HT-29 (cell line): Measurements from ENCODE around the gene ARL15. TPM values are rescaled to one million over a fixed set of nuclear protein-coding genes. Genes with fewer than 3 reads are reported as not detected.

Source experiments
- DNase-seq: peaks from one replicate; pipeline ENCODE4 v3.0.0-alpha.2; 2015; ENCODE audit warnings: low spot score
- total RNA-seq: library from RNA; depleted of rRNA; stranded (reverse); fragments of >200 nt; shearing (Covaris generic); gene quantifications from 2 replicates; pipeline ENCODE4 v1.2.3, GENCODE V29; 2014

Gene ARL15
- total RNA-seq, 1 experiment from 2014 or later = 27.9 TPM

DNA sequence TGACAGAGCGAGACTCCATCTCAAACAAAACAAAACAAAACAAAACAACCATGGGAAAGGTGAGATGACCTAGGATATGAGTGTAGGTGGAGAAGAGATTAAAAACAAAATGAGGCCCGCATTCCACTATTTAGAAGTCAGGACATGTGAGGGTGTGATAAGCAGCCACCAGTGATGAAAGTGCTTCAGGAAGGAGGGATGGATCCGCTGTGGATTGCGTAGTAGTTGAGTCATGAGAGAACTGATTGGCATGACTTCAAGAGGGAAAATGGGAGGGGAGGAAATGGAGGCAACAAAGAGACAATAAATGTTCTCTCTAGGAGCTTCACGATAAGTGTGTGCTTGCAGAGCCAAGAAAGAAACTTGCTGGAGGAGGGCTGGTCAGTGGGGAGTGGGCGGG is 367.6 kb downstream of the ARL15 start:
- no peak for DNase-seq

DNA sequence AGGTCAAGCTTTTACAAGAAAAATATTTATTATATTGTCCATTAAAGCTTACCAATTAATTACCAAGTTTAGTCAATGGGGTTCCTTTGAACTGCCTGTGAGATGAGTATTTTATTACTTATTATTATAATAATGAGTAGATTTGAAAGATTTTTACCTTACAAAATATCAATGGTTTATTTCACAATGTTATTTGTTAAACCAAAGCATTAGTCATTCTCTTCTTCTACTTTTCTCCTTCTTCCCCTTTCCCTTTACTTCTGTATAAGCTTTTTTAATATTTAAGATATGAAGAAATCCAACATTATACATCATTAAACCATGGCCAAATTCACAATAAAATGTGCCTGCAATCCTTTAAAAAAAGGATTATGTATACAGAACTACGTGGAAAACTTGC is 369.5 kb downstream of the ARL15 start:
- DNase-seq = no peak

DNA sequence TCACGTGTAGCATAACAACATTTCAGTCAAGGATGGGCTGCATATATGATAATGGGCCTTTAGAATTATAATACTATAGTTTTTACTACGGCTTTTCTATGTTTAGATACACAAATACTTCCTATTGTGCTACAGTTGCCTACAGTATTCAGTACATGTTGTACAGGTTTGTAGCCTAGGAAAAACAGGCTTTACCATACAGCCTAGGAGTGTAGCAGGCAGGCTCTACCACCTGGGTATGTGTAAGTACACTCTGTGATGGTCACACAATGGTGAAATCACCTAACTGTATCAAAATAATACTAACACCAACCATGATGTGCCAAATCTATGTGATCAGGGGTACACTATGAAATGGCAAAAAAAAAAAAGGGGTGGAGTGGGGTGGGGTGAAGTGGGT is 372.9 kb downstream of the ARL15 start:
- no peak for DNase-seq

DNA sequence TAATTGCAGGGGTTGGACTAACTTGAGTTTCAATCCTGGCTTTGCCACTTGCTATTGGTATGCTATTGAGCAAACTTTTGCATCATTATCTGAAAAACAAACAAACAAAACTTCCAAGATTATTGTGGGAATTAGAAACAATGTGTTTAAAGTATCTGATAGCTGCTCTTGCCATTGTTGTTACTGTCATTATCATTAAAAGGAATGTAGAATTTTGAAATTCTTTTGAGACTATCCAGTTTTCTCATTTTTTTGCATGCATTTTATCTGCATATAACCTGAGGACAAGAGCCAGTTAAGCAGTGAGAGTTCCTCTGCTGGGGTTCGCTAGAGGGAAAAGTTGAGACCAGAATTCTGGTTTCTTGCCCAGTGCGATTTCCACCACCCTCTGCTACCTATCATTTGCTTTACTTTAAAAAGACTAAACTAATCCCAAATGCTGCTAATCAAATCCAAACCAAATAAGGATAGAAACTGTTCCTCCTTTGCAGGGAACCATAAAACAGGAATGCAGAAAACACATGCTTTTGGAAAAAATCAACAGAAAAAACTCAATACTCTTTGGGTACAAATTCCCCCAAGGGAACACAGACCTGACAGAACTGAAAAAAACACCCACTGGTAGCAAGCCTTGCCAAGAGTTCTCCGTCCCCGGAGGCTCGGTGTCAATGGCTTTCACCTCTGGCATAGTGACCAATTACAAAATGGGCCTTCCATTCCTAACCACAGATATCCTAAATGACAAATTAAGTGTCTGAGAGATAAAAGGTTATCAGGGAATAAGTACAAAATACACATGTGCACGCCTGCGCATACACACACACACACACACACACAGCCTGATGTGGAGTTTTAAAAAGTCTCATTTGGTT is 373.7 kb downstream of the ARL15 start:
- DNase-seq = no peak

DNA sequence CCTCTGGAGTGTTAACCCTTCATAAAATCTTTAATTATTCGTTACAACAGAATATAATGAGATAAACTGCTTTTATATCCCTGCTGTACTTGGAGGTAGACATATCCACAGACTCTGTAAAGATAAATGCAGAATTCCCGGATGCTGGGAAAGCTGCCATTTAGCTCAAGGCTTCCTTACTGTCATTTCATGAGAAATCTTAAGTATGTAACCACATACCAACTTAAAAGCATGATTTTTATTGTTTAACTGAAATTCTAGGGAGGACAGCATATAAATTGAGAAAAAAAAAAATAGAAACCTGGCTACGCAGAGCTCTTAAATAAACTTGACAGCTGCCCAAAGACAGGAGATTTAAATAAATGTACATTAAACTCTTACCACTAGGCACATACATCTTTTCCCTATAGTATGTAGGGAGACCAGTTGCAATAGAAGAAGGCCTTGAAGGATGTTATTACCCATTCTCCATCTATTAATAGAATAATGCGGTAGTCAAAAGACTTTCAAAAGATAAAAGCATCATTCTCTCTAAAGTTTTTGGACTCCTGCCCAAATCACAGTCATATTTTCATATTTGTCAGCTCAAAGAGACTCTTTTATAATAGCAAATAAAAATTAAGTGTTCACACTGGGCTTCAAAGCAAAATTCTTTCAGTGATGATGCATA is 376.1 kb downstream of the ARL15 start:
- DNase-seq = no peak

DNA sequence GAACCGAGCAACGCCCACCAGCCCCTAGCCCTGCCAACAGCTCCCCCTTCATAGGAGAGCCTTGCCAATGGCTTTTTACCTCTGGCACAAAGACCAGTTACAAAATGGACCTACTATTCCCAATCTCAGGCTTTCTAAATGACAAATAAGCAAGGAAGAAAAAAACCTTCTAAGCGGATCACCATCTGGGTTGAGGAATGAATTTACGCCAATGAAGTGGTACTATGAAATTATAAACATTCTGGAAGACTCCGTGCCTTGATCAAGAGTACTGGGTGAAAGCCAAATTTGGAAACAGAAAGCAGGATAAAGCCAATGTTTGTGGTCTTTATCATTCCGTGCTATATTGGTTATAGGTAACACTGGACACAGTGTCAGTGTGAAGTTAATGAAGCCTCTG is 378.0 kb downstream of the ARL15 start:
- no peak for DNase-seq

DNA sequence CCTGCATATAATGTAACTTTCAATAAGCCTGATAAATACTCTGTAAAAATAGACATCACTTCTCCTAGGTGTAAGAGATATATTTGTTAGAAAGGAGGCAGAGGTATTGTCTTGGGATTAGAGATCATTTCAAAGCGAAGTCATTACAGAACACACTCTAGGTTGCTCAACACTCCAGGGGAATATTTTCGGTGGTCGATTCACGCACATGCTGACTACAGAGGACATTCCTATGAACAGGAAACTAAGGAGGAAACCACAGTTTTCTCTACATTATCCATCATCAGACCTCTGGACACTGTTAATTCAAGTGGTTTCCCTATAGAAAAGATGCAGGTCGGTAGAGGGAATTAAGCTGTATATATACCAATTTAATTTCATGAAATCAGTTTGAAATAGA is 379.9 kb downstream of the ARL15 start:
- no peak for DNase-seq

DNA sequence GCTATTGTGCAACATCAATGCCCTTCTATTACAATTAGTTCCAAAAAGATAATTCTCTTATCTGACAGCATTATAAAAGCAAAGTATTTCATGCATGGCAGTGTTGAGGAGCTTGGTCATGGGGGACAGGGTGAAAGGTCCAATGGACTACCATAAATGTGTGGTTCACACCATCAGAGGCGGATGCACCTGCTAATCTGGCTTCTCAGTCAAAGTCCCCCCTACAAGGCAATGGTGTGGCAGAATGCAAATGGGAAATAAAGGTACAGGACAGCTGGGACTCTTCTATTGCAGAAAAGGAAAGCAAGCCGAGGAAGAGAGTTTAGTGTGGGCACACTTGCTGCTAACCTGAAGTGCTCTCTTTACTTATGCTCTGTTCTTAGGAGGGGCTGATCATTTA is 380.8 kb downstream of the ARL15 start:
- no peak for DNase-seq

DNA sequence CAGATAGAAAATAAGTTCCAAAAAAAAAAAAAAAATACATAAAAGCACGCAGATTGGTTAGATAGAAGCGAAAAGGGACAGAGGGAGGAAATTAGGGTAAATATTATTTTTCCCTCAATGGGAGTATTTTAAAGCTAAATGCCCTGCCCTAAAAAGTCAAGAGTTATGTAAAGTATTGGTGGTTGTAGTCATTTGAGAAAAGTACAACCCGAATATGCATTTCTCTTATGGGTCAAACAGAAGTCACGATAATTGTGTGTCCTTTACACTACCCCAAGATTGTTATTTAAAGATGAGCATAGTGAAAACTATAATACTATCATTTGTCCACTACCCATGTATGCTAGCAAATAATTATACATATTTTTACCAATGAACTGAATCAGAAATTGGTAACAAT is 381.2 kb downstream of the ARL15 start:
- DNase-seq = no peak

DNA sequence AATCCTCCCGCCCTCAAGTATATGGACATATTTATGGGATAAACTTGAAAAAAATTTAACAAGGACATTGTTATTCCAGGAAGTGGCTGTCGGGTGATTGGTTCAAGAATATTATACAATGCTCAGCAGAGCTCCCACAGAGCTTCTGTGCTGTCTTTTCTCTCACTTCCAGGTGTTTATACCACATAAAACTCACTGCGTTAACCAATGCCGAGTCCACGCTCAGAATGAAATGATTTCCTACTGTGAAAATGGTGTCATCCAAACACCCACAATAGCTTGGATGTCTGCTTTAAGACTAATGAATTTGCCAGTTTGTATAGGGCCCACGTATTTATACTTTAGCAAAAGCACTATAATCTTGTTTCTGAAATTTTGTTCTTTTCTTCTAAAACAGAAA is 381.7 kb downstream of the ARL15 start:
- no peak for DNase-seq

DNA sequence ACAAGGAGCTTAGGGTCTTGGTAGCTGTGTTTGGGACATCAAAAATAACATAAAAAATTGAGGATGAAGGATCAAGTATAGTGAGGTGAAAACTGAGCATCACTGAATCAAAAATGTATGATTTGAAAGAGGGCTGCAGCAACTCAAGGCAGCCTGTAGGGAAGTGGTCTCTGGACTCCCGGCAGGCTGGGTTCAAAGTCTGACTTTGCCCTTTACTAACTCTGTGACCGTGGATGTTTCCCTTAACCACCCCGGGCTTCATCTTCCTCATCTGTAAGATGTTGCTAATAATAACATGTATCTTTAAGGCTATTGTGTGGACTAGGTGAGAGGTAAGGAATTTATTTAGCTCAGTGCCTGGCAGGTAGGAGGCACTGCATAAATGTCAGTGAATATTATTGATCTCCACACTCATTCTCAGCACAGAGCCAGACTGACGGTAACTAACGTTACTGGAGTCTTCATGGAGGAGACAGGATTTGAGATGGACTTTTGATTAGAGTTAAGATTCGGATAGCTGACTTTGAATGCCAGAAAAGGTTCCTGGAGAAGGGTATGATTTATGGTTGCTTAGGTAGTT is 382.6 kb downstream of the ARL15 start:
- DNase-seq = no peak

DNA sequence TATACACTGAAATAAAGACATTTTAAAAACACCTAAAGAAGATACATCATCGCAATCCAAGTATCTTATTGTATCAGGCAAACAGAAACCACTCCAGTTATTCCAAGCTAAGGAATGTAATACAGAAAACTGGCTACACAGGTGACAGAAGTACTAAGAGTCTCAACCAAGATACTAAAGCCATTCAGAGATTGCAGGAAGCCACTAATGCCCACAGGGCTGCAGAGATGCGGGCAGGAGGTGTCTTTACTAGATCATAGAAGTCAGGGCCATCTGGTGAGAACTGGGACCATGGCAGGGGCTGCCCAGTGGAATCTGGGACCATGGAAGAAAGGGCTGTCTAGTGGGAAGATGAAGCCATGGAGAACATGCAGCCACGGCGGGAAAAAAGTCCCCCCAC is 384.3 kb downstream of the ARL15 start:
- no peak for DNase-seq

DNA sequence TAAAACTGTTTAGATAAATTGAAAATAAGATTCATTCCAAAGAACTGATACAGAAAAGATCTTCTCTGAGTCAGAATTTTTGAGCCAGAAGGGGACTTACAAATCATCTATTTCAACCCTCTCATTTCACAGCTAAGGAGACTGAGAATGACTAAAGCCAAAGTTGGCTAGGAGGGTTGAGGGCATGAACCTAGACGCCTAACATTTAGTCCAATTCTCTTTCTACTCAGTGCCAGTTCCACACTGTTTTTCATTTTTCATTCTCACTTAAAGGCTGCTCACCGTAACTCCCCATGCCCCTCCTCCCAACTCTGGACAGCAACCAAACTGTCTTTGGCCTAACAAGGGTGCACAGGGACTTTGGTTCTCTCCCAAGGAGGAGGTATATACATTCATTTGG is 386.0 kb downstream of the ARL15 start:
- no peak for DNase-seq

DNA sequence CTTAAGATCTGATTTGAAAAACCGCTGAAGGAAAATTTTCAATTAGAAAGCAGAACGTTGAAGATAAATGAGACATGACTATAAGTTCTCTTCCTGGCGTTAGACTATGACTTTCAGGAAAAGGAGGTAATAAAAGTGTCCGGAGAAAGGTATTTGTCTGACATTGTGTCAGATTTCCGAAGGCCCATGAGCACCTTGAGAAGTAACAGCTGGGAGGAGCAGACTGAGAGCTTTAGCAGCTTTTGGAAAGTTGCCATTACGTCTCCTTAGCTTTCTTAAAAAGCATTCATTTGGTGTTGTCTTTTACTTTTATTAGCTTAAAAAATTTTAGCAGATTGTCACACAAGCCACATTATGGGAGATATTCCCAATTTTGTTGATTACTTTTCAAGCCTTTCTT is 386.4 kb downstream of the ARL15 start:
- no peak for DNase-seq

DNA sequence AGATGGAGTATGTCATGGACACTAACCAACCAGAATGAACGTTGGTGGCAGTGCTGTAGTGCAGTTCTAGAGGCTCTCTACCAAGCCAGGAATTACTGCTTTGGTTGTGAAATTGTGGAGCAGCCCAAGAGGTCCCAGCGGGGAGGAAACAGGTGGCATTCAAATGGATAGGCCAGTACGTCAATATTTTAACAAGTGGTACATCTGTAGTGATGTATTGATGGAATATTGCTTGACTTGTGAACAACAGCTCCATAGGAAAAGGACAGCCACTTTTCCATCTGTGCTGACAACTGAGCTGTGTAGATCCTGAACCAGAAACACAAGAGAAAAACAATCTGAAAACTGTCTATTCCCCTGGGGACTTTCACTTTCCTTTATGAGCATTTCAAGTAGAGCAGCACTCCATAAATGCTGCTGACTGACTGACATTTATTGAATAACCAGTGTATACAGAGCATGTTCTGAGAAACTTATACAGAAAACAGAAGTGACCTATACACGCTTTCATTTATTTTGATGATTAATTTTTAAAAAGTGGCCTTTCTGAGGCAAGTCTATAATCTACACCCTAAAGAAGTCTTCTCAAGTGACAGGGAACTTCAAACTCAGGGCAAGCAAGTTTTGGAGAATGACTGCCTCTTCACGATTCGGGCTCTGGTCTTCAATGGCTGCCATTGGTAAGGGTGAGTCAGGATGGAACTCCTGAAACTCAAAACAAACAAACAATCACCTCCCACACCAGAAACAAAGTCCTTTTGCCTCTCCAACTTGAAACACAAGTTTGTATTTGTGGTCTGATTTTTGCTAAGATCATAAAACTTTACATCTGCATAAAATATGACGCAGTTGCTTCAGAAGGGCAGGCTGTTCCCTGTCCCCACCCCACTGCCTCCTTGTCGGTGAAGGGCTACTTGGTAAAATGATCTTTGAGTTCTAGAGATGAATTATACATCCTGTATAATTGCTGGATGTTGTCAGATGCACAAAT is 387.6 kb downstream of the ARL15 start:
- no peak for DNase-seq

DNA sequence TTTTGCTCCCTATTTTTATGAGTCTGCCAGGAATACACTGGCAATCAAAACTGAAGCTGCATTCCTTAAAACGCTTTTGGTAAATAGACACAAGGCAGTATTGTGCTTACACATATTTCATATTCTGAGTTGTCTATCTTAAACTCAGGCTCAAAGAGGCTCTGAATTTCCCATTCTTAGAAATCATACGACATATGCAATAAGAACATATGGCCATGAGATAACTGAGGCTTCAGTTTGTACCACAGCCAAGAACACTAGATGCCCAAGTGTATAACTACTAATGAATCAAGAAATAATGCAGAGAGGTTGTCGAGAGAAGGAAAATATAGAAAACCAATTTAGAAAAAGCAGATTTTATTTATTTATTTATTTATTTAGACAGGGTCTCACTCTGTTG is 392.5 kb downstream of the ARL15 start:
- no peak for DNase-seq

DNA sequence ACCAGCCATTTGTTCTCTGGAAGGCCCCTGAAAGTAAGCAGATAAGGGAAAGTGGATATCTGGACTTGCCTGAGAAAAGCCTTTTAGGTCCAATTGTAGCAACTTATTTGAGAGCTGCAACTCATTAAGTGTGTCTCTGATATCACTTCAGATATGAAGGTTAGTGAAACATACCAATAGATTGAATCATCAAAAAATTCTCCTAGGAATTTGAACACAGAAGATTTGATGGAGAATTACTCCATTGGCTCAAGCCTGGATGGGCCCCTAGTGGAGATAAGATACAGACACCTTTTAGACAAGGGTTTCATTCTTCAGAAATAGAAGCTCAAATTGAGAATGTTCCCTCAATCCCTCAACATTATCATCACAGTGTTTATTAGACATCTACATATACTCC is 393.3 kb downstream of the ARL15 start:
- no peak for DNase-seq

DNA sequence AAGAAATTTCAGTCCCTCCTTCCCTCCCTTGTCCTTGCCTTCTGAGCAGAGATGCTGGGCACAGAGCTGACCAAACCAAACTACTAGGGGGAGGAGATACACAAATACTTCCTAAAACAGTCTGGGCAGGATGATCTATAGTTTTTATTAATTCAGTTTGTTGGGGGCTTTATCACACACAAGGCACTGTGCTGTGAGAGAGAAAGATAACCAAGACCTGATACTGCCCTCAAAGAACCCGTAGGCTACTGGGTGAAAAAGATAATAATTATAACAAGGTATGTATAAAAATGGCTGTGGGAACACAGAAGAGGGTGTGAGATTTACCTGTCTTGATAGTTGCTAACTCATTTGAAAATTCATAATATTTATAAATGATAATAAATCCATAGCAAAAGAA is 395.3 kb downstream of the ARL15 start:
- no peak for DNase-seq

DNA sequence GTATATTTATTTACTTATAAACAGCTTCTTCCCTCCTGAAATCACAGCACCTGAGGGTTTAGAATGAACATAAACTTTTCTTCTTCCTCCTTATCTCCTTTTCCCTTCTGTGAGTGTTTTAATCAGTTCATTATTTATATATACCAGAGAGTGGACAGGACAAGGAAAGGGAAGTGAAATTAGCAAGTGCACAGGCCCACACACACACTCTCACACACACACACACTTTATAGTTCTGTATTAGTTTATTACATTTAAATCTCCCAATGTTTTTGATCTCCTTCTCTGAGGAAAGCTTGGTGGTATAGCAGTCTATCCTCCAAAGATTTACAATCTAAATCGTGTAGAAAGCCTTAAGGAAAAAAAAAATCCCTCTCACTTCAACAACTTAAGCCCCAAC is 396.4 kb downstream of the ARL15 start:
- no peak for DNase-seq

DNA sequence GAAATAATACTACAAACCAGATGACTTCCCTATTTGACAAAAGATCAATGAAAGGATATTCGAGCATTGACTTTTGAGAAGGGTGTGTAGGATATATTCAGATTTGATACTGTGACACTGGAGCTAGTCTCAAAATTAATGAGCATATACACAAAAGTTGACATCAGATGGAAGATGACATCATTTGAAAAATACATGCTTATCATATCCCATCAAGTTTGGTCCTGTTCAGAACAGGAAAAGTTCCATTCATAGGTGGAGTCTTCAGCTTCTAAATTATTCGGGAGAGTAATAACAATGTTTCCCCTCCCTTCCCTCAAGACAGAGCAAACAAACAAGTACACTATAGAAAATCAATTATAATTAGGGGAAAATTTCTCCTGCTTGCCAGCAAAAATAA is 401.6 kb downstream of the ARL15 start:
- no peak for DNase-seq

DNA sequence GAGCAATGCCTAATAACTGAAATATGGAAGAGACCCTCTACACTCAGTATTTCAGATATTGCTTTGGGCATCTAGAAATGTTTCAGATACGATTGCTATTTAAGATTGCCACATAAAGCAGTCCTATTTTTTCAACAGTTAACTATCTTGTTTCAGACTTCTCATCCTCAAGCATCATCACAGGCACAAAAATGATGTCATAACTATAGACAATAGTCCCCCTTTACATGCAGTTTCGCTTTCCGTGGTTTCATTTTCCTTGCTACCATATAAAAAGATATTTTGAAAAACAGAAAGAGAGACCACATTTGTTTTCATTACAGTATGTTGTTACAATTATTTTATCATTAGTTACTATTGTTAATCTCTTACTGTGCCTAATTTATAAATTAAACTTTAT is 402.5 kb downstream of the ARL15 start:
- no peak for DNase-seq

DNA sequence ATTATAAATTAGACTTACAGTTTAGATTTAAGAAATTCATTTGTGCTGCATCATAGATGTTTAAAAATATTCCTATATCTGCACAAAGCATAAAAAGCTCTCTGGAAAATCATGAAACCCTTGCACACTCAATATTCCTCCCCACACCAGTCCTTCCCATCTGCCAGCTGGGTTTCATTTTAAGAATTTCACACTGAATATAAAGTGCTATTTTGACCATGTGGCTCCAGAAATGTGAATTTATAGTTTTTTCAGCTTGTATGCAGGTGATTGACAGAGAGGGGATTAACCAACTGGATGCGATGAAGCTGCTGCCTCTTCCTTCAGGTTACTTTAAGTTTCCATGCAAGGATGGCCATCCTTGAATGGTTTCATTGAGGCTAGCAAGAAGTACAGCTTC is 403.6 kb downstream of the ARL15 start:
- no peak for DNase-seq
